Panc1 (cell line): Measurements from ENCODE around the gene PARVB. TPM values are rescaled to one million over a fixed set of nuclear protein-coding genes. Genes with fewer than 3 reads are reported as not detected.

Source experiments
- ATAC-seq: fragments of 200-7000 bp; cut with Tn5 transposase; 2 replicates; pipeline ENCODE4 v1.9.1; 2020; ENCODE audit warnings: mild to moderate bottlenecking, moderate library complexity
- BruUV-seq: library from RNA; stranded (reverse); fragments of 400-500 nt; replicated peaks from 2 replicates; lab custom pipeline; 2021; lab: Mats Ljungman, UMichigan
- CTCF ChIA-PET: fragments of 300-600 bp; sonication (Branson Sonifier 250); formaldehyde crosslinking; loops from one replicate; lab custom pipeline; 2022; ENCODE audit warnings: antibody characterized with exemption; lab: Charles Lee
- POLR2A ChIA-PET: fragments of 300-600 bp; sonication (Branson Sonifier 250); formaldehyde crosslinking; loops from one replicate; lab custom pipeline; 2022; ENCODE audit warnings: antibody characterized with exemption; lab: Charles Lee
- DNase-seq: peaks from one replicate; pipeline ENCODE4 v3.0.0-alpha.2; 2010; ENCODE audit warnings: low read depth, low spot score
- H3K27ac ChIP-seq: 2 replicates; pipeline ENCODE4 v1.5.1; 2011; ENCODE audit warnings: mild to moderate bottlenecking, low read length, inconsistent platforms
- H3K27me3 ChIP-seq: fragments of 200-500 bp; sonication (Bioruptor generic); 2 replicates; pipeline ENCODE4 v1.6.0; 2014; ENCODE audit warnings: low read length, inconsistent platforms; ENCODE audit not compliant: control insufficient read depth, insufficient read depth
- H3K36me3 ChIP-seq: fragments of 200-500 bp; sonication (Bioruptor generic); 2 replicates; pipeline ENCODE4 v1.5.1; 2014; ENCODE audit warnings: inconsistent platforms, mild to moderate bottlenecking, low read length, moderate library complexity; ENCODE audit not compliant: control insufficient read depth, insufficient read depth
- H3K4me1 ChIP-seq: 2 replicates; pipeline ENCODE4 v1.5.1; 2011; ENCODE audit warnings: inconsistent platforms, mild to moderate bottlenecking, low read length, moderate library complexity; ENCODE audit not compliant: control insufficient read depth, insufficient read depth
- H3K4me3 ChIP-seq, 2 experiments: 2 replicates each; pipeline ENCODE4 v1.5.1; 2011 to 2012; ENCODE audit warnings: low read depth in 2 of 2, low read length in 2 of 2, mild to moderate bottlenecking in 2 of 2, inconsistent platforms in 1 of 2, moderate library complexity in 1 of 2
- H3K9me3 ChIP-seq: fragments of 200-500 bp; sonication (Bioruptor generic); 2 replicates; pipeline ENCODE4 v1.5.1; 2014; ENCODE audit warnings: low read depth, mild to moderate bottlenecking, inconsistent platforms, low read length, moderate library complexity; ENCODE audit not compliant: control insufficient read depth, insufficient read depth
- CTCF ChIP-seq: fragments of 450-650 bp; IDR thresholded peaks from 2 replicates; pipeline ENCODE4 v1.5.1; 2017; ENCODE audit warnings: mild to moderate bottlenecking
- POLR2AphosphoS5 ChIP-seq: IDR thresholded peaks from 2 replicates; pipeline ENCODE4 v1.6.1; 2012; ENCODE audit warnings: mild to moderate bottlenecking, low read depth, low read length, moderate library complexity
- REST ChIP-seq, 2 experiments: IDR thresholded peaks; 2 replicates each; pipeline ENCODE4 v1.6.1; 2011 to 2012; ENCODE audit warnings: low read depth in 2 of 2, control low read depth in 1 of 2, low read length in 1 of 2, mild to moderate bottlenecking in 1 of 2, moderate library complexity in 1 of 2; ENCODE audit not compliant: insufficient read depth in 1 of 2
- SIN3A ChIP-seq: IDR thresholded peaks from 2 replicates; pipeline ENCODE4 v1.6.1; 2012; ENCODE audit warnings: low read depth, mild to moderate bottlenecking, low read length, moderate library complexity, borderline replicate concordance; ENCODE audit not compliant: insufficient read depth
- TCF7L2 ChIP-seq: IDR thresholded peaks from 2 replicates; pipeline ENCODE4 v1.6.1; 2011; ENCODE audit warnings: mild to moderate bottlenecking, low read depth, low read length, inconsistent platforms
- in situ Hi-C: cut with HindIII; loops from 2 replicates; pipeline ENCODE4 v1.10.0; 2016; ENCODE audit warnings: low sequenced_read_pairs, low pct_unique_long_range_greater_than_20kb
- intact Hi-C: fragments of 100-400 bp; cut with micrococcal nuclease; formaldehyde crosslinking; loops from one replicate; pipeline ENCODE4 v1.10.0; 2022; ENCODE audit not compliant: unreplicated experiment
- total RNA-seq: library from RNA; stranded (reverse); gene quantifications from one replicate; pipeline ENCODE4 v1.2.1, GENCODE V29; 2021; ENCODE audit not compliant: unreplicated experiment

Gene PARVB
- total RNA-seq, 1 experiment from 2014 or later, result 28.1 TPM

- POLR2A ChIA-PET, result no interaction called here
- CTCF ChIA-PET, result no interaction called here
- Histone ChIP-seq H3K27me3 (no peaks in the 10 kb centered on the region), H3K4me1 (no peaks in the 10 kb centered on the region), H3K36me3 (no peaks in the 10 kb centered on the region), H3K4me3 (no peak overlapping the region), H3K27ac (no peak overlapping the region), H3K9me3 (no peaks in the 10 kb centered on the region)
- no peak for DNase-seq
- in situ Hi-C loops (no loop called here), intact Hi-C loops (no loop called here)
- no peak for ATAC-seq
- BruUV-seq, result no TSS peak
- TF ChIP-seq SIN3A (no peak), CTCF (no peak), REST (IDR thresholded peaks at IDR 0.05; ENCODE audit: insufficient read depth in 1 of 2, low read depth in 2 of 2, low read length in 1 of 2) (no peak), TCF7L2 (no peak), POLR2AphosphoS5 (no peak)
These were observed 120.0 kb downstream of the PARVB start for GRCh38 chr22:44144046-44144569.

- no peak for ATAC-seq
- Histone ChIP-seq H3K4me1 (no peaks in the 10 kb centered on the region), H3K27me3 (no peaks in the 10 kb centered on the region), H3K9me3 (no peaks in the 10 kb centered on the region), H3K36me3 (no peaks in the 10 kb centered on the region), H3K27ac (no peak overlapping the region), H3K4me3 (no peak overlapping the region)
- CTCF ChIA-PET, result no interaction called here
- no peak for TF ChIP-seq POLR2AphosphoS5
- no peak for TF ChIP-seq TCF7L2
- TF ChIP-seq SIN3A, result no peak
- no peak for TF ChIP-seq REST (IDR thresholded peaks at IDR 0.05; ENCODE audit: insufficient read depth in 1 of 2, low read depth in 2 of 2, low read length in 1 of 2)
- TF ChIP-seq CTCF, result no peak
- no TSS peak for BruUV-seq
- in situ Hi-C loops (no loop called here), intact Hi-C loops (no loop called here)
- no peak for DNase-seq
- POLR2A ChIA-PET, result no interaction called here
These were observed 121.4 kb downstream of the PARVB start for GRCh38 chr22:44145544-44145943.
